Ovary (tissue), 9 donors: ENCODE results near the gene CLMN. TPM values are rescaled to one million over a fixed set of nuclear protein-coding genes. Genes with fewer than 3 reads are reported as not detected.

Source experiments
- DNase-seq, 5 donors: peaks; one replicate each; pipeline ENCODE4 v3.0.0-alpha.2; 2019 to 2020
- H3K27ac ChIP-seq, 2 donors: fragments of 200-600 bp; one replicate each; pipeline versions ENCODE4 v1.5.1 to v1.8.0; 2019 to 2022
- H3K27me3 ChIP-seq: fragments of 200-600 bp; one replicate; pipeline ENCODE4 v1.8.0; 2022
- H3K36me3 ChIP-seq: fragments of 200-600 bp; sonication (generic); one replicate; pipeline ENCODE4 v1.5.1; 2019
- H3K4me1 ChIP-seq: one replicate; pipeline ENCODE4 v1.8.1; 2013; ENCODE audit warnings: mild to moderate bottlenecking, moderate library complexity; ENCODE audit not compliant: insufficient read depth
- H3K4me3 ChIP-seq: fragments of 200-600 bp; sonication (generic); one replicate; pipeline ENCODE4 v1.5.1; 2017
- H3K9me3 ChIP-seq, 2 donors: fragments of 200-600 bp in 1 of 2; sonication (generic) in 1 of 2; one replicate each; pipeline versions ENCODE4 v1.5.1 to v1.8.1; 2013 to 2019; ENCODE audit warnings: mild to moderate bottlenecking in 1 of 2, moderate library complexity in 1 of 2
- CTCF ChIP-seq, 3 donors: fragments of 450-650 bp in 2 of 3; fragments of 200-600 bp in 1 of 3; IDR thresholded peaks; one replicate each; pipeline versions ENCODE4 v1.5.1 to v1.8.0; 2016 to 2022; ENCODE audit warnings: antibody characterized with exemption in 3 of 3, mild to moderate bottlenecking in 1 of 3
- EP300 ChIP-seq: sonication (generic); formaldehyde crosslinking; IDR thresholded peaks from one replicate; pipeline ENCODE4 v1.6.1; 2017; ENCODE audit warnings: antibody characterized with exemption
- POLR2A ChIP-seq: fragments of 450-650 bp; IDR thresholded peaks from one replicate; pipeline ENCODE4 v1.6.1; 2017; ENCODE audit warnings: antibody characterized with exemption, mild to moderate bottlenecking, moderate library complexity
- WGBS, 3 donors: extraction: QIAGEN DNeasy Blood & Tissue Kit in 1 of 3; methylation state at CpG; one replicate each; pipeline versions ENCODE4 v1.1.5 to v1.1.7; 2013 to 2017; 5-methylcytosine and 5-hydroxymethylcytosine counted together
- intact Hi-C, 4 donors: fragments of 100-400 bp; cut with DNase I; formaldehyde crosslinking; loops; one replicate each; pipeline versions ENCODE4 v1.11.0 to v1.15.1; 2022 to 2023
- polyA plus RNA-seq, 2 donors: library from polyadenylated mRNA; stranded (reverse); fragments of 200-250 nt in 1 of 2; fragments of 350-450 nt in 1 of 2; fragmentation: Illumina TruSeq in 1 of 2; extraction: RNeasy Lipid Tissue Mini Kit (QIAGEN cat#74804) in 1 of 2; gene quantifications; one replicate each; pipeline ENCODE4 v1.2.3, GENCODE V29; 2013 to 2014
- total RNA-seq, 7 donors: library from RNA; depleted of rRNA in 2 of 7; stranded (reverse); fragments of >200 nt in 2 of 7; fragmentation: NEBNext Ultra II Directional in 3 of 7; extraction: Animal tissue kit (Norgen Biotek cat#: 25700) in 3 of 7; gene quantifications; one replicate each; pipeline versions ENCODE4 v1.1.0 to v1.2.4, GENCODE V29; 2016 to 2023
- donor health status: DM: no; HTN: no; CAD: no; lungs with moderate emphysema.
- donor health status: DM: no; HTN: no; CAD: no.
- donor health status: Bipolar disorder and iron deficiency.
- donor health status: DM: yes; HTN: yes; CAD: no.
- donor health status: DM: no; HTN: no; CAD: no.
- donor health status: DM: yes; HTN: yes; CAD: no.

The CLMN gene
- total and polyA plus RNA-seq, 9 donors: 2.2 to 11.7 (median 6.5) TPM

- WGBS, 3 donors: 92 to 95% (median 94%) methylated on average over 20 to 21 of the region's 21 CpGs
- intact Hi-C loops: no loop called here
- no peaks in the 10 kb centered on the region for H3K27me3 ChIP-seq
- H3K4me1 ChIP-seq: no peaks in the 10 kb centered on the region
- H3K36me3 ChIP-seq: no peaks in the 10 kb centered on the region
- no peaks in the 10 kb centered on the region for H3K9me3 ChIP-seq
- H3K27ac ChIP-seq: no peak overlapping the region
- TF ChIP-seq EP300 (no peak), CTCF (IDR thresholded peaks at IDR 0.05) (no peak), POLR2A (no peak)
- no peak overlapping the region for H3K4me3 ChIP-seq
- no peak for DNase-seq
These were observed 128.1 kb downstream of the CLMN start for GRCh38 chr14:95191445-95192199.

GRCh38 chr14:95190857-95191256, 128.9 kb downstream of the CLMN start:
- no peaks in the 10 kb centered on the region for H3K36me3 ChIP-seq
- H3K4me3 ChIP-seq: no peak overlapping the region
- intact Hi-C loops: no loop called here

GRCh38 chr14:95190346-95190840, 129.3 kb downstream of the CLMN start:
- no peaks in the 10 kb centered on the region for H3K27me3 ChIP-seq
- intact Hi-C loops: no loop called here
- no peak for DNase-seq
- TF ChIP-seq POLR2A: no peak
- TF ChIP-seq CTCF (IDR thresholded peaks at IDR 0.05): no peak
- TF ChIP-seq EP300: no peak
- WGBS, 3 donors: 68 to 76% (median 74%) methylated on average over 4 of the region's 4 CpGs
- H3K9me3 ChIP-seq: no peaks in the 10 kb centered on the region
- H3K36me3 ChIP-seq: no peaks in the 10 kb centered on the region
- H3K4me3 ChIP-seq: no peak overlapping the region
- no peak overlapping the region for H3K27ac ChIP-seq
- no peaks in the 10 kb centered on the region for H3K4me1 ChIP-seq

More at GRCh38 chr14:95190857-95191256, 128.9 kb downstream of the CLMN start:
- WGBS, 3 donors: 91 to 94% (median 92%) methylated on average over 7 of the region's 7 CpGs
- no peak overlapping the region for H3K27ac ChIP-seq
- no peaks in the 10 kb centered on the region for H3K27me3 ChIP-seq
- no peak for DNase-seq
- H3K9me3 ChIP-seq: no peaks in the 10 kb centered on the region
- no peaks in the 10 kb centered on the region for H3K4me1 ChIP-seq
- TF ChIP-seq CTCF (IDR thresholded peaks at IDR 0.05) (no peak), POLR2A (no peak), EP300 (no peak)

- intact Hi-C loops: no loop called here
- H3K4me3 ChIP-seq: no peak overlapping the region
- no peaks in the 10 kb centered on the region for H3K27me3 ChIP-seq
- no peak for DNase-seq
- no peak for TF ChIP-seq CTCF (IDR thresholded peaks at IDR 0.05)
- TF ChIP-seq EP300: no peak
- TF ChIP-seq POLR2A: no peak
- WGBS, 3 donors: 29 to 40% (median 32%) methylated on average over 5 of the region's 5 CpGs
- no peaks in the 10 kb centered on the region for H3K9me3 ChIP-seq
- H3K36me3 ChIP-seq: no peaks in the 10 kb centered on the region
- no peaks in the 10 kb centered on the region for H3K4me1 ChIP-seq
- H3K27ac ChIP-seq: no peak overlapping the region
These were observed 130.2 kb downstream of the CLMN start for GRCh38 chr14:95189367-95190132.
